Prostate gland (tissue), 2 donors: ENCODE results near the gene CCSER1. TPM values are rescaled to one million over a fixed set of nuclear protein-coding genes. Genes with fewer than 3 reads are reported as not detected.

ENCODE experiments used
- DNase-seq: peaks from one replicate; pipeline ENCODE4 v3.0.0-alpha.2; 2019; ENCODE audit warnings: low spot score
- H3K27ac ChIP-seq, 2 donors: fragments of 200-600 bp; sonication (generic); 2 replicates each; pipeline ENCODE4 v1.5.1; 2017 to 2019
- H3K27me3 ChIP-seq: fragments of 200-600 bp; sonication (generic); replicated peaks from 2 replicates; pipeline ENCODE4 v1.5.1; 2019; ENCODE audit not compliant: insufficient read depth
- H3K36me3 ChIP-seq, 2 donors: fragments of 200-600 bp; sonication (generic); 1 replicate in 1 of 2; 2 replicates in 1 of 2; pipeline versions ENCODE4 v1.5.1 to v1.8.1; 2017 to 2019
- H3K4me1 ChIP-seq: fragments of 200-600 bp; sonication (generic); replicated peaks from 2 replicates; pipeline ENCODE4 v1.5.1; 2019
- H3K4me3 ChIP-seq, 2 donors: fragments of 200-600 bp; sonication (generic); 2 replicates each; pipeline ENCODE4 v1.5.1; 2017 to 2019
- H3K9me3 ChIP-seq: fragments of 200-600 bp; sonication (generic); 2 replicates; pipeline ENCODE4 v1.5.1; 2017
- POLR2A ChIP-seq: fragments of 450-650 bp; IDR thresholded peaks from one replicate; pipeline ENCODE4 v1.6.1; 2016; ENCODE audit warnings: antibody characterized with exemption, mild to moderate bottlenecking
- POLR2AphosphoS5 ChIP-seq: sonication (generic); formaldehyde crosslinking; IDR thresholded peaks from one replicate; pipeline ENCODE4 v1.6.1; 2017; ENCODE audit warnings: antibody characterized with exemption
- WGBS: methylation state at CpG from one replicate; pipeline ENCODE4 v1.1.5; 2018; 5-methylcytosine and 5-hydroxymethylcytosine counted together
- intact Hi-C: fragments of 100-400 bp; cut with DNase I; formaldehyde crosslinking; loops from one replicate; pipeline ENCODE4 v1.14.2; 2022
- total RNA-seq, 2 donors: library from RNA; depleted of rRNA; stranded (reverse); fragments of >200 nt; gene quantifications; one replicate each; pipeline ENCODE4 v1.1.0, GENCODE V29; 2016
- TF ChIP-seq, protein P1 (sequence below), 4 experiments: fragments of 200-600 bp in 2 of 4; fragments of 450-650 bp in 2 of 4; sonication (generic) in 2 of 4; IDR thresholded peaks; 1 replicate in 3 of 4; 2 replicates in 1 of 4; pipeline ENCODE4 v1.5.1; 2016 to 2019; ENCODE audit warnings: antibody characterized with exemption in 4 of 4, mild to moderate bottlenecking in 2 of 4, moderate library complexity in 2 of 4

Gene CCSER1
- total RNA-seq, 2 donors from 2014 or later: 11.9 to 32.2 TPM

DNA sequence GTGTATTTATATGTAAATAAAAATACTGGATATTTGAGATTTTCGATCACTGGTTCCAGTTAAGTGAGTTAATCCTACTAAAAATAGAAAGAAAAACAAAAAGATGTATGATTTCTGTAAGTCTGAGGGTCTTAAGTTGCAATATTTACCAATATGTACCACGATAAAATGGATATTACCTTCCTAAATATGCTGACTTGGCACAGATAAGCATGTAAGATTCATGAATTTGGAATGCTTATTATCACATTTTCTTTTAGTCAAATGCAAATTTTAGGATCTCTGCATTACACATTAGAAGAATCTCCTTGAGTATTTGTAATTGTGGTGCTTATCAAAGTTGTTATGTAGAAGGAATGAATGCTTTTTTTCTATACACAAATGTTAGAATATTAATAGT is 1158.3 kb downstream of the CCSER1 start:
- TF ChIP-seq POLR2AphosphoS5 (no peak), POLR2A (no peak)
- TF ChIP-seq, protein P1, sequence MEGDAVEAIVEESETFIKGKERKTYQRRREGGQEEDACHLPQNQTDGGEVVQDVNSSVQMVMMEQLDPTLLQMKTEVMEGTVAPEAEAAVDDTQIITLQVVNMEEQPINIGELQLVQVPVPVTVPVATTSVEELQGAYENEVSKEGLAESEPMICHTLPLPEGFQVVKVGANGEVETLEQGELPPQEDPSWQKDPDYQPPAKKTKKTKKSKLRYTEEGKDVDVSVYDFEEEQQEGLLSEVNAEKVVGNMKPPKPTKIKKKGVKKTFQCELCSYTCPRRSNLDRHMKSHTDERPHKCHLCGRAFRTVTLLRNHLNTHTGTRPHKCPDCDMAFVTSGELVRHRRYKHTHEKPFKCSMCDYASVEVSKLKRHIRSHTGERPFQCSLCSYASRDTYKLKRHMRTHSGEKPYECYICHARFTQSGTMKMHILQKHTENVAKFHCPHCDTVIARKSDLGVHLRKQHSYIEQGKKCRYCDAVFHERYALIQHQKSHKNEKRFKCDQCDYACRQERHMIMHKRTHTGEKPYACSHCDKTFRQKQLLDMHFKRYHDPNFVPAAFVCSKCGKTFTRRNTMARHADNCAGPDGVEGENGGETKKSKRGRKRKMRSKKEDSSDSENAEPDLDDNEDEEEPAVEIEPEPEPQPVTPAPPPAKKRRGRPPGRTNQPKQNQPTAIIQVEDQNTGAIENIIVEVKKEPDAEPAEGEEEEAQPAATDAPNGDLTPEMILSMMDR (IDR thresholded peaks at IDR 0.05): no peak
- Histone ChIP-seq H3K4me3 (no peak overlapping the region), H3K4me1 (no peaks in the 10 kb centered on the region), H3K9me3 (no peaks in the 10 kb centered on the region), H3K36me3 (no peaks in the 10 kb centered on the region), H3K27me3 (no peaks in the 10 kb centered on the region), H3K27ac (no peak overlapping the region)
- intact Hi-C loops: no loop called here
- WGBS: 90% methylated on average over 2 of the region's 2 CpGs
- DNase-seq: no peak

DNA sequence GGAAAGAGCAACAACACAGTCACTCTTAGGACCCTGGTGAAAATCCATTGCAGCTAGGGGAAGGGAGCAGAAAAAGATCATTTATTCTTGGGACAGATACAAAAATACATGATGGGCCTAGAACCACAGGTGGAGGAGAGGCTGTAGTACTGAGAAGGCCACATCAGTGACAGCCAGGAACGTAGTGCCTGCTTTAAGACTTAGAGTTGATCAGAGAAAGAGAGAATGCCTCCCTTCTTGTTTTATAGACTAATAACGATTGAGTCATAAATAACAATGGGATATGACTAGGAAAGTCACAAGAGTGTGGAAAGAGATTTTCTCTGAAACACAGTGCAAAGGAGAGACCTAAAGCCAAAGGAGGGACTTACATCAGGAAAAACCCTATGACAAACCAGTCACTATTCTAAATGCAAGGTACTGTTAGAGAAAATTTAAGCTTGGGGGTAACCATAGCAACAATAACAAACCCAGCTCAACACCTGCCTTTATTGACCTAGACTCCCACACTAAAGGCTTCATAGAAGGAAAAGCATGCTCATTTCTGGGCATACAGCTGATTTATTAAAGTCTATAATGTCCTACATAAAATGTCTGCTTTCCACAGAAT is 1161.6 kb downstream of the CCSER1 start:
- Histone ChIP-seq H3K4me3 (no peak overlapping the region), H3K4me1 (no peaks in the 10 kb centered on the region), H3K36me3 (no peaks in the 10 kb centered on the region), H3K27me3 (no peaks in the 10 kb centered on the region), H3K27ac (no peak overlapping the region), H3K9me3 (no peaks in the 10 kb centered on the region)
- 45% methylated on average over 2 of the region's 2 CpGs for WGBS
- no peak for TF ChIP-seq POLR2A
- TF ChIP-seq, protein P1 (IDR thresholded peaks at IDR 0.05): no peak
- TF ChIP-seq POLR2AphosphoS5: no peak
- DNase-seq: no peak
- intact Hi-C loops: no loop called here

DNA sequence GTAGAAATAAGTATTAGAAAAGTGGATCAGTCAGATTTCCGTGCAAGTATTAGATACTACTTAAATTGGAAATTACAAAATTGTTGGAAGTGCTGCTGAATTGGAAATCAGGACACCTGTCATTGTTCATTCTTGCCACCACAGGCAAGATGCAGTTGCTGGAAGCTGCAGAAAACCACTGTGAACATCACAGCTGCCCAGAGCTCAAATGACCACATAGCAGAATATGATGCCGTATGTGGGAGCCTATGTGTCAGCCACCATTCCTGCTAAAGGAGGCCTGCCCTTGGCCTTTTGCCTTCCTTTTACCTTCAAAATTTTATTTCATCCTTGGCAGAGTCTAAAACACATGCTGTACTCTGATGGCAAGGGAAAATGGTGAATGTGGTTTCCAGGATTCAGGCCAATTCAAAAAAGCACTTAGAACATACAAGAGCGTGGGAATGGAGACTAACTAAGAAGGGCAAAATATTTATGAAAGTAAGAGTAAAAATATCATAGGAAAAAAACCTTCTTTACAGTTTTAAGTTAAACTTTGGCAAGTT is 1171.0 kb downstream of the CCSER1 start:
- Histone ChIP-seq H3K27me3 (no peaks in the 10 kb centered on the region), H3K4me1 (no peaks in the 10 kb centered on the region), H3K27ac (no peak overlapping the region), H3K4me3 (no peak overlapping the region), H3K36me3 (no peaks in the 10 kb centered on the region), H3K9me3 (no peaks in the 10 kb centered on the region)
- 88% methylated on average over 3 of the region's 3 CpGs for WGBS
- intact Hi-C loops: no loop called here
- TF ChIP-seq, protein P1 (IDR thresholded peaks at IDR 0.05): no peak
- TF ChIP-seq POLR2AphosphoS5: no peak
- no peak for TF ChIP-seq POLR2A
- no peak for DNase-seq

DNA sequence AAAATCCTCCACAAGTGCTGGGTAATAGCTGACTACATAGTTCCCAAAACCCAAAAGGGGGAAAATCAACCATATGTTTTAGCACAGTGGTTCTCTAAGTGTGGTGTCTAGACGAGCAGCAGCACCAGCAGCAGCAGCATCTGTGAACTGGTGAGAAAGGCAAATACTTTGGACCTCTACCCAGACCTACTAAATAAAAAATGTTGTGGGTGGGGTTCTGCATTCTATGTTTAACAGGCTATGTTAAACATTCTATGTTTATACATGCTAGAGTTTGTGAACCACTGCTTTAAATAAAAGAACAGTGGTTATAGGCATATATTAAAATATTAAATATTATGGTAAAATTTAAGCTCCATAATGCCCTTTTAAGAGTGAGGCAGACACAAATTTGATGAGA is 1171.6 kb downstream of the CCSER1 start:
- no peak overlapping the region for H3K27ac ChIP-seq
- no peak for TF ChIP-seq POLR2AphosphoS5
- TF ChIP-seq, protein P1 (IDR thresholded peaks at IDR 0.05): no peak
- TF ChIP-seq POLR2A: no peak
- no peak overlapping the region for H3K4me3 ChIP-seq
- H3K4me1 ChIP-seq: no peaks in the 10 kb centered on the region
- no peaks in the 10 kb centered on the region for H3K27me3 ChIP-seq
- intact Hi-C loops: no loop called here
- no peak for DNase-seq
- no peaks in the 10 kb centered on the region for H3K36me3 ChIP-seq
- no peaks in the 10 kb centered on the region for H3K9me3 ChIP-seq
- 63% methylated on average over 1 of the region's 1 CpG for WGBS

DNA sequence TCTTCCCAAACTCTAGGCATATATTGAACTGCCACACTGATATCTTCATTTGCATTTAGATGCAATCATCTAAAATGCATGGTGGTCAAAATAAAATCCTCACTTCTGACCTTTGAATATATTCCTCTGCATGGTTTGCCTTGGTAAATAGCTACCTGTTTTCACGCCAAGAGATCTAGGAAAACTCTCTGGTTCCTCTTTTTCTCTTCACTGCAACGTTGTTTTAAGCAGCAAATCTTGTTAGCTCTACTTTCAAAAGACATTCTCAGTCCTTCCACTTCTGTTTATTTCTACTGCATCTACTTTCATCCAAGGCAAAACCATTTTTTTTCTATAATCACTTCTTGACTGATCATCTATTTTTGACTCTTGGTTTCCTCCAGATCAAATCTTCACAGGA is 1174.9 kb downstream of the CCSER1 start:
- Histone ChIP-seq H3K9me3 (no peaks in the 10 kb centered on the region), H3K27me3 (no peaks in the 10 kb centered on the region), H3K27ac (no peak overlapping the region), H3K4me3 (no peak overlapping the region), H3K4me1 (no peaks in the 10 kb centered on the region), H3K36me3 (no peaks in the 10 kb centered on the region)
- intact Hi-C loops: no loop called here
- DNase-seq: no peak
- 62% methylated on average over 2 of the region's 2 CpGs for WGBS
- TF ChIP-seq POLR2AphosphoS5 (no peak), POLR2A (no peak)
- TF ChIP-seq, protein P1 (IDR thresholded peaks at IDR 0.05): no peak
